ENCODE data around the gene STAT3. TPM values are rescaled to one million over a fixed set of nuclear protein-coding genes. Genes with fewer than 3 reads are reported as not detected.

Gene STAT3
- total and polyA plus RNA-seq, 9 of the 15 experiments (the other 6 are each of a cell fraction or from before 2014, with no cell fraction given) = 90.0 to 179 (median 114) TPM

- TF ChIP-seq REST (IDR thresholded peaks at IDR 0.05; ENCODE audit: borderline replicate concordance) = no peak
- 0 out of 2 replicates have a peak, but pooled peaks have one; percentile 67 for TF ChIP-seq REST (CRISPR knock-in tag; IDR thresholded peaks at IDR 0.05; ENCODE audit: low read depth)
- peak; percentile 89 for TF ChIP-seq ETV5 (CRISPR knock-in tag; IDR thresholded peaks at IDR 0.05; ENCODE audit: low read depth)
- TF ChIP-seq MECOM (CRISPR knock-in tag; IDR thresholded peaks at IDR 0.05) = 0 out of 2 replicates have a peak, but pooled peaks have one; percentile 49
- TF ChIP-seq MAZ (CRISPR knock-in tag; conservative IDR thresholded peaks at IDR 0.05 in 1 of 2, IDR thresholded peaks at IDR 0.05 in 1 of 2) = peak in 1 of 2 experiments; percentile 62; a peak in 1 of 4 replicates
- TF ChIP-seq ZEB2 (IDR thresholded peaks at IDR 0.05) = peak; percentile 81; the same call in 1 of the 2 replicates
- TF ChIP-seq NFRKB (IDR thresholded peaks at IDR 0.05; ENCODE audit: low read depth) = peak; percentile 69
- TF ChIP-seq CXXC5 (CRISPR knock-in tag; IDR thresholded peaks at IDR 0.05) = peak; percentile 85
- TF ChIP-seq ZNF197 (CRISPR knock-in tag; IDR thresholded peaks at IDR 0.05; ENCODE audit: low read depth) = peak; percentile 45; the same call in 1 of the 2 replicates
- TF ChIP-seq PHF21A (IDR thresholded peaks at IDR 0.05; ENCODE audit: borderline replicate concordance, low read depth) = peak; percentile 76; the same call in 1 of the 2 replicates
- TF ChIP-seq NUFIP1 (IDR thresholded peaks at IDR 0.05; ENCODE audit: partially characterized antibody) = no peak
- TF ChIP-seq KLF16 (IDR thresholded peaks at IDR 0.05) = peak; percentile 58; the same call in 1 of the 2 replicates
- TF ChIP-seq ZNF12 (CRISPR knock-in tag; IDR thresholded peaks at IDR 0.05) = no peak
- TF ChIP-seq CREB5 (CRISPR knock-in tag; IDR thresholded peaks at IDR 0.05) = no peak
- 0 out of 2 replicates have a peak, but pooled peaks have one; percentile 14 for TF ChIP-seq GMEB1 (CRISPR knock-in tag; IDR thresholded peaks at IDR 0.05)
- TF ChIP-seq ZNF644 (tag; IDR thresholded peaks at IDR 0.05; ENCODE audit: low read depth) = peak; percentile 38; the same call in 1 of the 2 replicates
These were observed 72.7 kb downstream of the STAT3 start (continued) for GRCh38 chr17:42315402-42316156.
